ENCODE measurements around the gene WDR7.
"Not testable (repeated sequence)": the region's sequence is repeated elsewhere in the genome, so short reads cannot be mapped to it uniquely, and the experiment has no call there.

Gene WDR7

GRCh38 chr18:56650944-56651770, at the start of gene WDR7:
TSS of gene WDR7 (plus strand) at chr18:56651359. CDS start at chr18:56672516, 21,157 bp downstream.
- peak; percentile 95 to 98 for DNase-seq

- DNase-seq = no peak
Measured at GRCh38 chr18:56606618-56607017, 44.5 kb upstream of the WDR7 start.

DNA sequence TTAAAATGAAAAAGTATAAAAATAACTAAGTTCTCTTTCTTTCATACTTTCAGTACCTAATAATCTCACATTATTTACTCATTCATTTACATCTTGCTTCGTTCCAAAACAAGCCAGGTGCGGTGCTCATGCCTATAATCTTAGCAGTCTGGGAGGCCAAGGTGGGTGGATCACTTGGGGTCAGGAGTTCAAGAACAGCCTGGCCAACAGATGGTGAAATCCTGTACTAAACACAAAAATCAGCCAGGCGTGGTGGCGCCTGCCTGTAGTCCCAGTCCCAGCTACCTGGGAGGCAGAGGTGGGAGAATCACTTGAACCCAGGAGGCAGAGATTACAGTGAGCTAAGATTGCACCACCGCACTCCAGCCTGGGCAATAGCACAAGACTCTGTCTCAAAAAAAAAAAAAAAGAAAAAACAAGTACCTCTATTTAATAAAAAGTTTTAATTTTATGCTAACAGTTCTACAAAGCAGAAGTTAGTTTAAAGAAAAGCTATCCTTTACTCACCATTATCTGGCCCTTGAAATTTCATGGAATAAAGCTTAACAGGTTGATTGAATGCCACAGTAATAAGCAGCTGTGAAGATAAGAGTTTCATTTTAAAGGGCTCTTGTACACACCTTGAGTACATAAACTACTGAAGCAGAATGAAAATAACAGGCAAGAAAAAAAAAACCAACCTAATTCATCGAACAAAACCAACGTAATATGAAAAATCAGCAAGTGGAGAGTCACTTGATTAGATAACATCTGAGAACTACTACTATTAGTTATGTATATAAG, 35.2 kb upstream of the WDR7 start:
- no peak for DNase-seq

DNA sequence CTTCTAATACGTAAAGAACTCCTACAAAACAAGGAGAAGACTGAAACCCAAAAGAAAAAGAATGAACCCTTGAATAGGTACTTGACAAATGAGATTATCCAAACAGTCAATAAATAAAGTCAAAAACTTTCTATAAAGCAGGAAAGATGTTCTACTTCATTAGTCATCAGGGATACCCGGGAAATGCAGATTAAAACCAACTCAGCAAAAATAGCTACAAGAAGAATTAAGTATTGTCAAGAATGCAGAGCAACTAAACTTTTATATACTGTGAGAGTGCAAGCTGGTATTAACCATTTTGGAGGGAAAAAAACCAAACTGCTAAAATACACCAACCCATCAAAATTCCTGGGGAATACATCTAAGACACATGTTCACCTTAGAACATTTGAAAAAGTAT, 23.2 kb upstream of the WDR7 start:
- no peak for DNase-seq

- DNase-seq = no peak
Measured at GRCh38 chr18:56632070-56633022, 18.8 kb upstream of the WDR7 start.

DNA sequence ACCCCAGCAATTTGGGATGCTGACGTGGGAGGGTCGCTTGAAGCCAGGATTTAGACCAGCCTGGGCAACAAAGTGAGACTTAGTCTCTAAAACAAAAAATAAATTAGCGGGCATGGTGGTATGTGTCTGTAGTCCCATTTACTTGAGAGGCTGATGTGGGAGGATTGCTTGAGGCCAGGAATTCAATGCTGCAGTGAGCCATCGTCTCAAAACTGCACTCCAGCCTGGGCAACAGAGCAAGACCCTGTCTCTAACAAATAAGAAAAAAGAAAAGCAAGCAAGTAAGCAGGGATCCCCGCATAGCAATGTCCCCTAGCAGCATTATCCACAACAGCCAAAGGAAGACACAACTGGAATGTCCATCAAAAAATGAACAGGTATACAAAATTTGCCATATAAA, 16.2 kb upstream of the WDR7 start:
- no peak for DNase-seq

DNA sequence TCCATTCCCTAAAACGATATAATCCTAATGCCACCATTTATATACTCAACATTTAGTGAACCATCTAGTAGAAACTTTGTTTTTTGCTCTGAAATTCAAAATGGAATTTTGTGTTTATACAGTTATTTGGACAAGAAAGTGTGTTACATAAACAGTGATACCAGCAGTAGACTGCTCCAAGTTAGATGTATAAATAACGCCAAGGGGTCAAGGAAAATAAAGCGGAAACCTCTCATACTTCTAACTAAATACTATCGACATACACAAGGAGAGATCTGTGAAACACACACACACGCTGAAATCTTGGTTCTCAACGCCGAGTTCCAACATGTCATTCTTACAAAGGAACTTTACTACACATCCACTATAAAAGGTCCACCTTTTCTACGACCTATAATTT, 14.0 kb upstream of the WDR7 start:
- no peak for DNase-seq

GRCh38 chr18:56637711-56638231, 13.4 kb upstream of the WDR7 start:
- peak in 1 of 2 donors; percentile 11 for DNase-seq

DNA sequence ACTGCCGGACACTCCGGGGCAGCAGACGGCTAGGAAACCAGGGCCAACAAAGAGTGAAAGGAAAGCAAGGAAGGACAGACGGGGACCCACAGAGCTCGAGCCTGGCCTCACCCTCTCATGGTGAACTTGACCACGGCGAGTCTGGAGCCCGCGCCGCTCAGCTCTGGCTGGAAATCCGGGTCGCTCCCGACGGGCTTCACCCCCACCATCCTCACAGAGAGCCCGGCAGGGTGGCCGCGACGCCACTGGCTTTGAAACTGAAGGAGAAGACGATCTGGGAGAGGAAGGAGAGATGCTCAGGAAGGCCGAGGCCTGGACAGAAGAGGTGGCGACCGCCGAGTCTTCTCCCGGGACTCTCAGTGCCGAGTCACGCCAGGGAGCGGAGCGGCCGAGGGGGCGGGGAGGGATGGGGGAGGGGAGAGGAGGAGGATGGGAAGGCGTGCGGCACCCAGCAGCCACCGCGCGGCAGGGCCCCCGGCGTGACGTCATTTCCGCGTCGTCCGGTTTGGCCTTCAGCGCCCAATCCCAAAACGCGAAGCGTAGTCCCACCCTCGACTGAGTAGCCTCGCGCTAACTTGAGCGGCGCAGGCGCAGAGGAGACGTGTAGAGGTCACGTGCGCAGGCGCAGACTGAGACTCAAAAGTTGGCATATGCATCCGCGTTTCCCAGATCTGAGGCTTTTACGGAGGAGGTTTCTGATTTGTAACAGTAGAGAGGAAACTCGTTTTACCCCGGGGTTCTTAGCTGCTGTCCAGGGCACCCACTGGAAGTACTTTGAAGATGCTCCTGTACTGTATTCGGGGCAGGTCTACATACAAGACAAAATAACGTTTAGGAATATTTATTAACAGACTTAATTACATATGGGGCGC, 12.7 kb upstream of the WDR7 start, which contains the start of gene TXNL1:
Gene TXNL1 (minus strand): TSS at position 361 of the 872 bp plus-strand sequence. CDS start 152 bp downstream, at position 209.
- peak; percentile 99 to 100 for DNase-seq

DNA sequence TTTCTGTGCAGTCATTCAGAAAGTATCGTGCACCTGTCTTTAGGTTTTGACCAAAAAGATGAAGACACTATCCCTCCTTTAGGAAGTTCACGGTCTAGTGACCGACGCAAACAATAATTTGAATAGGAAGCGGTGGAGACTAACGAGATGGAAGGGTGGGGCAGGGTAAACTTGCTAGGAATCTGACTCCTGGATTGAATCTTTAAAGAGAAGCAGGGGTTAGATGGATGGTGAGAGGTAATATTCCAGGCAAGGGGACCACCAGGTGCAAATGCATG, 12.1 kb upstream of the WDR7 start:
- no peak for DNase-seq

DNA sequence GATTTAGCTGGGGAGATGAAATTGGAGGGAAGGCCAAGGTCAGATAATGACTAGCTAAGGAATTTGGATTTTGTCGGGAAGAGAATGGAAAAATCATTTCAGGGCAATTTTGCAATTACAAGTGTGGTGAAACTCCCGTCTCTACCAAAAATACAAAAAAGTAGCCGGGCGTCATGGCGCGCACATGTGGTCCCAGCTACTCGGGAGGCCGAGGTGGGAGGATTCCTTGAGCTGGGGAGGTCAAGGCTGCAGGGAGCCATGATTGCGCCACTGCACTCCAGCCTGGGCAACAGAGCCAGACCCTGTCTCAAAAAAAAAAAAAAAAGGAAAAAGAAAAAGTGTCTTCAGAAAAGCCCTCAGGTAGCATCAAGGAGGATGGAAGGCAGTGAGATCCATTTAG, 11.6 kb upstream of the WDR7 start:
- no peak for DNase-seq

- no peak for DNase-seq
Measured at GRCh38 chr18:56641714-56642337, 9.3 kb upstream of the WDR7 start.

GRCh38 chr18:56643381-56643780, 7.8 kb upstream of the WDR7 start:
- no peak for DNase-seq

DNA sequence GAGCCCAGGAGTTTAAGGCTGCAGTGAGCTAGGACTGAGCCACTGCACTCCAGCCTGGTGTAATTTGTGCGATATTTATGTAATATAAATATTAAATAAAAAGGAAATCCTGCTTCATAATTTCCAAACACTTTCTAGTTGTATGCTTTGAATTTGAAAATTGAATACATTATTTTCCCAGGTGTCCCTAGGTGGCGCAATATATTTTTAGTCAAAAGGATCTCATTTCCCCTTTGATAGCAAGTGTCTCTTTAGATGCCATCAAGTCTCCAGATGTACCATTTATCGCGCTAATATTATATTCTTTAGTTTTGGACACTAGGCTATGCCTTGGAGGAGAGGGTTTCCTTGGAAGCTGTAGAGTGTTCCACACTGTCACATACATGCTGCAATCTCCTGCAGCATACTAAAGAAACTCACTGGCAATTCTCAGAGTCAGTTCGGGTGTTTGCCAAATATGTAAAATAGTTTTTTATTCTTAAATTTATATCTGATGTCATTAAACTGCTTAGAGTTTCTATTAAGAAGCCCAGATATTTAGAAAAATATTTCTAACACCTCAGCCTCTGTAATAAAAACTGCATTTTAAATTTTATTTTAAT, 5.6 kb upstream of the WDR7 start:
- DNase-seq = no peak

DNA sequence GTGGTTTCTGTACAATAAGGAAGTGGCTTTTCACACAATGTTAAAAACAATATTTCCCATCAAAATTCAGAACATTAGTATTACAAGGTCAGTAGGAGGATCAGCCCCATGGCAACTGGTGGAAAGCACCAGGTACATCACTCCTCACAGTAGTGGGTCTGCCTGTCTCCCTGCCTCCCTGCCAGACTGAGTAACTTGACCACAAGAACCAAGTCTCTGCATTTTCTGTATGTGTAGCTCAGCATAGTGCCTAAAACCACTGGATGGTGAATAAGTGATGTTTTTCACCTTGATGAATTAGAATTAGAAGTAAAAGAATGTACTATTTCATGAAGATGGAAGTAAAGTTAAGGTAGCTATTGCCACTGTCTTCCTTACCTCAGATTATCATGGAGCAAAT, 4.1 kb upstream of the WDR7 start:
- DNase-seq = no peak

DNA sequence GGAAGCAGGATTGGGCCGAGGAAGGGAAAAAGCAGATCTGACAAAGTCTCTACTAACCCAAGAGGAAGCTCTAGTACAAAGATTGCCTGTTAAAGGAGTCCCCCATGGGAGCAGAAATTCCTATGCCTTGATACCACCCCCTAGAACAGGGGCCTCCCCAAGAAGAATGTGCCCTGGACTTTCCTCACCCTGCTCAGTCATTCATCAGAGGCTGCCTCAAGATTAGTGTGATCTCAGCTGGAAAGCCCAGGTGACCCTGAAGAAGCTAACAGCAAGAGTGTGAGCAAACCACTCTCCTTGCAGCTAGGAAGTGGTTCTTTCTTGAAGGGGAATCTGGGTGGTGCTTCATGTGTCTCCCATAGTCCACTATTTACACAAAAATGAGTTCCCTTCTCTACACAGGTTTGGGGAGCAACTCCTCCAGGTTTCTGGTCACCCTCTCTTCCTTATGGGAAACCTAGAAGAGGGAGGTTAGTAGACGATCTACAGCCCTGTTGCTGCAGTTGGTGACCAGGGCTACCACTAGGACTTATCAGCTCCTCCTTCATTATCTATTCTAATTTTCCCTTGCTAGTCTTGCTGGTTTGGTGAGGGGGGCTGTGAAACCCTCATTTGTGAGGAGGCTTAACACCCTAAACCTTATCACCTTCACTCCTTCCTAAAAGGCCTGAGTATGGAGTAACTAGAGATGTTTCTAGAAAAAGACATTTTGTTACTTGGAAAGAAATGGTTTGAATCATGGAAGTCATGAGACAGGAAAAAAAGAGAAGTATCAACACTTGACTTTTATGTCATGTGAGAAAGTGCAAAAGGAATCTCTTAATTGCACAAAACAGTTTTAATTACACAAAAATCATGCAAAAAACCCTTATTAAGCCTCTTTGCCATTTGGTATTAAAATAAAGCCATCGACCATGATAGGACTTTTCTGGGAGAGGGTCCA, 2.9 kb upstream of the WDR7 start:
- DNase-seq = no peak

GRCh38 chr18:56649996-56650395, 1.2 kb upstream of the WDR7 start:
- DNase-seq = no peak

GRCh38 chr18:56651771-56652092, 573 bp downstream of the WDR7 start:
- no peak for DNase-seq

DNA sequence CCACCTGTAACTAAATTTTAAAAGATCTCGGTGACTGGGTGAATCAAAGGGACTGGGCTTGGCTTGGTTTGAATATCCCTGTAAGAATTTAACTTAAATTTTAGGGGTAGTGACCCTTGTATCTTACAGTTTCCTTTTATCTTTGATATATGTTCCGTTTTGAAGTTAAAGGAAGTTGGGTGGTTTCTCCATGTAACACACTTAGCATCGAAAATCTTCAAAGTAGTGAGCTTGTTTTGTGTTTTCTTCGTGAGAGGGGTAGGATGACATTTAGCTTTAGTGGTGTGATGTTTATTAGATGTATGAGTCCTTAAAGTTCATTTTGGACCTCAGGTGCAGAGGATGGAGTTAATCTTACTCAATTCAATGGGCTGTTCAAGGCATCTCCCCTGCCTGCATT, 1.6 kb downstream of the WDR7 start:
- DNase-seq = no peak

DNA sequence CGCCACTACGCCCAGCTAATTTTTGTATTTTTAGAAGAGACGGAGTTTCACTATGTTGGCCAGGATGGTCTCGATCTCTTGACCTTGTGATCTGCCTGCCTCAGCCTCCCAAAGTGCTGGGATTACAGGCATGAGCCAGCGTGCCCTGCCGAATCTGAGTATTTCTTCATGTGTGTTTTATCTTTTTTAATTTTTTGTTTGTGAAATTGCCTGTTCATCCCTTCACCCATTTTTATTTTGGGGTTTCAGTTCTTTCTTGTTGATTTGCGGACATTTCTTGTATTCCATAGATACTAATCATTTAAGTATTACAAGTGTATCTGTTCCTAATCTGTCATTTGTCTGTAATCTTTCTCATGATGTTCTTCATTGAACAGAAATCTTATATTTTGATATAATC, 3.1 kb downstream of the WDR7 start:
- DNase-seq = not testable (repeated sequence)
